ENCODE data around the gene ERCC2. TPM values are rescaled to one million over a fixed set of nuclear protein-coding genes. Genes with fewer than 3 reads are reported as not detected.
"Not testable (repeated sequence)": the region's sequence is repeated elsewhere in the genome, so short reads cannot be mapped to it uniquely, and the experiment has no call there.

The ERCC2 gene
- 83.6 TPM for polyA plus RNA-seq (2013, experiment 1 of 2; ENCODE audit: insufficient read length)
- polyA plus RNA-seq (2013, experiment 2 of 2; ENCODE audit: insufficient read length), result 98.0 TPM

GRCh38 chr19:45370410-45371204, at the start of gene ERCC2:
Gene ERCC2 (minus strand): TSS chr19:45370573. CDS start chr19:45370540, 33 bp downstream.
- DNase-seq, result peak; percentile 99

GRCh38 chr19:45419895-45420294, 49.5 kb upstream of the ERCC2 start:
- DNase-seq, result no peak

- no peak for DNase-seq
Measured at GRCh38 chr19:45419396-45419795, 49.0 kb upstream of the ERCC2 start.

- DNase-seq, result no peak
Measured at GRCh38 chr19:45418802-45419201, 48.4 kb upstream of the ERCC2 start.

GRCh38 chr19:45417151-45417550, 46.8 kb upstream of the ERCC2 start:
- DNase-seq, result no peak

- DNase-seq, result no peak
Measured at GRCh38 chr19:45414468-45414867, 44.1 kb upstream of the ERCC2 start.

- DNase-seq, result no peak
Measured at GRCh38 chr19:45413497-45413896, 43.1 kb upstream of the ERCC2 start.

- DNase-seq, result not testable (repeated sequence)
Measured at GRCh38 chr19:45410330-45410729, 40.0 kb upstream of the ERCC2 start.

- DNase-seq, result no peak
Measured at GRCh38 chr19:45409557-45409920, 39.2 kb upstream of the ERCC2 start.

GRCh38 chr19:45408830-45409556, 38.6 kb upstream of the ERCC2 start:
- DNase-seq, result no peak

GRCh38 chr19:45408121-45408520, 37.7 kb upstream of the ERCC2 start:
- no peak for DNase-seq

GRCh38 chr19:45407585-45407984, 37.2 kb upstream of the ERCC2 start:
- DNase-seq, result not testable (repeated sequence)

GRCh38 chr19:45407091-45407375, 36.7 kb upstream of the ERCC2 start:
- DNase-seq, result no peak

- peak; percentile 87 for DNase-seq
Measured at GRCh38 chr19:45406226-45407090, 36.1 kb upstream of the ERCC2 start, which contains the start of gene POLR1G. Gene POLR1G (plus strand): TSS chr19:45406644. CDS start chr19:45406697, 53 bp downstream.

GRCh38 chr19:45405435-45406225, 35.3 kb upstream of the ERCC2 start:
- DNase-seq, result peak; percentile 97

GRCh38 chr19:45404557-45405434, 34.4 kb upstream of the ERCC2 start, which contains the start of gene PPP1R13L:
Gene PPP1R13L (minus strand): TSS chr19:45405069. CDS start chr19:45398318, 6,751 bp downstream.
- peak; percentile 94 for DNase-seq

GRCh38 chr19:45403781-45404556, 33.6 kb upstream of the ERCC2 start:
- peak; percentile 75 for DNase-seq

- DNase-seq, result peak; percentile 45
Measured at GRCh38 chr19:45403272-45403671, 32.9 kb upstream of the ERCC2 start.

- peak; percentile 83 for DNase-seq
Measured at GRCh38 chr19:45402298-45403061, 32.1 kb upstream of the ERCC2 start.

Data from fibroblast of skin of back (primary cell).